T47D (cell line): ENCODE measurements around the gene CNOT1.

Experiments
- DNase-seq, 2 experiments: peaks; one replicate each; pipeline versions ENCODE4 v3.0.0 to v3.0.0-alpha.2; 2011 to 2012; ENCODE audit warnings: low read depth in 1 of 2, low spot score in 1 of 2
- JUND ChIP-seq: IDR thresholded peaks from 2 replicates; pipeline ENCODE4 v1.6.1; 2012; ENCODE audit warnings: low read depth
- in situ Hi-C: cut with HindIII; loops from 2 replicates; pipeline ENCODE4 v1.10.0; 2016; ENCODE audit warnings: low sequenced_read_pairs, low pct_unique_long_range_greater_than_20kb

The CNOT1 gene

GRCh38 chr16:58548378-58548777 lies 81.2 kb downstream of the CNOT1 start:
- no peak for DNase-seq
- no peak for TF ChIP-seq JUND
- in situ Hi-C loops: no loop called here

- in situ Hi-C loops: no loop called here
Measured at GRCh38 chr16:58543685-58544084, 85.9 kb downstream of the CNOT1 start.

GRCh38 chr16:58542291-58542690 lies 87.3 kb downstream of the CNOT1 start:
- in situ Hi-C loops: no loop called here

More at GRCh38 chr16:58543685-58544084, 85.9 kb downstream of the CNOT1 start:
- no peak for TF ChIP-seq JUND
- no peak for DNase-seq

GRCh38 chr16:58541711-58542110 lies 87.9 kb downstream of the CNOT1 start:
- TF ChIP-seq JUND: no peak
- in situ Hi-C loops: no loop called here
- no peak for DNase-seq

More at GRCh38 chr16:58542291-58542690, 87.3 kb downstream of the CNOT1 start:
- TF ChIP-seq JUND: no peak
- no peak for DNase-seq

- TF ChIP-seq JUND: no peak
- in situ Hi-C loops: no loop called here
- no peak for DNase-seq
Measured at GRCh38 chr16:58537124-58537906, 92.3 kb downstream of the CNOT1 start.

GRCh38 chr16:58536278-58536677 lies 93.3 kb downstream of the CNOT1 start:
- DNase-seq: no peak
- no peak for TF ChIP-seq JUND
- in situ Hi-C loops: no loop called here

- no peak for TF ChIP-seq JUND
- in situ Hi-C loops: no loop called here
- DNase-seq: no peak
Measured at GRCh38 chr16:58535100-58535499, 94.5 kb downstream of the CNOT1 start.

GRCh38 chr16:58533751-58534470 lies 95.7 kb downstream of the CNOT1 start:
- no peak for TF ChIP-seq JUND
- in situ Hi-C loops: no loop called here
- DNase-seq: no peak

- in situ Hi-C loops: no loop called here
- DNase-seq: no peak
- no peak for TF ChIP-seq JUND
Measured at GRCh38 chr16:58532414-58532813, 97.2 kb downstream of the CNOT1 start.

GRCh38 chr16:58530179-58530578 lies 99.4 kb downstream of the CNOT1 start:
- DNase-seq: no peak
- in situ Hi-C loops: no loop called here
- TF ChIP-seq JUND: no peak

- no peak for TF ChIP-seq JUND
- in situ Hi-C loops: no loop called here
Measured at GRCh38 chr16:58519707-58520106, 109.9 kb downstream of the CNOT1 start.

GRCh38 chr16:58518980-58519368 lies 110.7 kb downstream of the CNOT1 start:
- DNase-seq: no peak
- in situ Hi-C loops: no loop called here
- TF ChIP-seq JUND: no peak

More at GRCh38 chr16:58519707-58520106, 109.9 kb downstream of the CNOT1 start:
- DNase-seq: no peak
